ENCODE results near the gene TROAP. TPM values are rescaled to one million over a fixed set of nuclear protein-coding genes. Genes with fewer than 3 reads are reported as not detected.

The TROAP gene
- total and polyA plus RNA-seq, 9 of the 15 experiments (the other 6 are each of a cell fraction or from before 2014, with no cell fraction given), result 46.4 to 171 (median 59.8) TPM

GRCh38 chr12:49296034-49296835 is 26.8 kb upstream of the TROAP start (continued):
- TF ChIP-seq ARID3A (IDR thresholded peaks at IDR 0.05; ENCODE audit: borderline replicate concordance, low read depth, low read length) (no peak), ZBTB11 (CRISPR knock-in tag; IDR thresholded peaks at IDR 0.05) (no peak), ZNF639 (CRISPR knock-in tag; conservative IDR thresholded peaks at IDR 0.05 in 1 of 2, IDR thresholded peaks at IDR 0.05 in 1 of 2) (no peak), MAZ (CRISPR knock-in tag; conservative IDR thresholded peaks at IDR 0.05 in 1 of 2, IDR thresholded peaks at IDR 0.05 in 1 of 2) (peak; percentile 10 to 27; a peak in 2 of 4 replicates), BDP1 (IDR thresholded peaks at IDR 0.05; ENCODE audit: insufficient read depth, insufficient read length) (no peak), RREB1 (CRISPR knock-in tag; IDR thresholded peaks at IDR 0.05) (no peak), ZNF384 (IDR thresholded peaks at IDR 0.05; ENCODE audit: low read depth, low read length) (no peak), KLF1 (tag; IDR thresholded peaks at IDR 0.05) (peak; percentile 99)
- TF ChIP-seq, protein P1, sequence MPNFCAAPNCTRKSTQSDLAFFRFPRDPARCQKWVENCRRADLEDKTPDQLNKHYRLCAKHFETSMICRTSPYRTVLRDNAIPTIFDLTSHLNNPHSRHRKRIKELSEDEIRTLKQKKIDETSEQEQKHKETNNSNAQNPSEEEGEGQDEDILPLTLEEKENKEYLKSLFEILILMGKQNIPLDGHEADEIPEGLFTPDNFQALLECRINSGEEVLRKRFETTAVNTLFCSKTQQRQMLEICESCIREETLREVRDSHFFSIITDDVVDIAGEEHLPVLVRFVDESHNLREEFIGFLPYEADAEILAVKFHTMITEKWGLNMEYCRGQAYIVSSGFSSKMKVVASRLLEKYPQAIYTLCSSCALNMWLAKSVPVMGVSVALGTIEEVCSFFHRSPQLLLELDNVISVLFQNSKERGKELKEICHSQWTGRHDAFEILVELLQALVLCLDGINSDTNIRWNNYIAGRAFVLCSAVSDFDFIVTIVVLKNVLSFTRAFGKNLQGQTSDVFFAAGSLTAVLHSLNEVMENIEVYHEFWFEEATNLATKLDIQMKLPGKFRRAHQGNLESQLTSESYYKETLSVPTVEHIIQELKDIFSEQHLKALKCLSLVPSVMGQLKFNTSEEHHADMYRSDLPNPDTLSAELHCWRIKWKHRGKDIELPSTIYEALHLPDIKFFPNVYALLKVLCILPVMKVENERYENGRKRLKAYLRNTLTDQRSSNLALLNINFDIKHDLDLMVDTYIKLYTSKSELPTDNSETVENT (CRISPR knock-in tag; IDR thresholded peaks at IDR 0.05), result no peak

Data from K562 (cell line).